NCI-H2196 treated with DMSO at 0.1 percent for 48 hours (cell line): ENCODE measurements around the gene TBC1D4.

Source experiments
- DNase-seq: peaks from one replicate; lab custom pipeline; 2025; ENCODE audit not compliant: unreplicated experiment; lab: John Stamatoyannopoulos, UW

The TBC1D4 gene

GRCh38 chr13:75395066-75395465 lies 86.9 kb downstream of the TBC1D4 start:
- DNase-seq = no peak

- DNase-seq = no peak
These were observed 88.0 kb downstream of the TBC1D4 start for GRCh38 chr13:75393839-75394520.

- no peak for DNase-seq
These were observed 90.4 kb downstream of the TBC1D4 start for GRCh38 chr13:75391432-75392100.

- DNase-seq = no peak
These were observed 91.7 kb downstream of the TBC1D4 start for GRCh38 chr13:75390229-75390628.

- no peak for DNase-seq
These were observed 96.3 kb downstream of the TBC1D4 start for GRCh38 chr13:75385708-75386083.

- no peak for DNase-seq
These were observed 96.9 kb downstream of the TBC1D4 start for GRCh38 chr13:75384879-75385707.

- DNase-seq = no peak
These were observed 98.8 kb downstream of the TBC1D4 start for GRCh38 chr13:75383064-75383715.

GRCh38 chr13:75378301-75378700 lies 103.7 kb downstream of the TBC1D4 start:
- no peak for DNase-seq

GRCh38 chr13:75376792-75377402 lies 105.1 kb downstream of the TBC1D4 start:
- DNase-seq = no peak

GRCh38 chr13:75375329-75375728 lies 106.6 kb downstream of the TBC1D4 start:
- no peak for DNase-seq

- DNase-seq = no peak
These were observed 108.0 kb downstream of the TBC1D4 start for GRCh38 chr13:75373988-75374387.

- no peak for DNase-seq
These were observed 108.8 kb downstream of the TBC1D4 start for GRCh38 chr13:75372923-75373841.

- DNase-seq = no peak
These were observed 109.5 kb downstream of the TBC1D4 start for GRCh38 chr13:75372517-75372916.

GRCh38 chr13:75371203-75371602 lies 110.8 kb downstream of the TBC1D4 start:
- no peak for DNase-seq

GRCh38 chr13:75370774-75371173 lies 111.2 kb downstream of the TBC1D4 start:
- DNase-seq = no peak

GRCh38 chr13:75369981-75370380 lies 112.0 kb downstream of the TBC1D4 start:
- DNase-seq = no peak

GRCh38 chr13:75368167-75368566 lies 113.8 kb downstream of the TBC1D4 start:
- DNase-seq = no peak

- DNase-seq = no peak
These were observed 115.3 kb downstream of the TBC1D4 start for GRCh38 chr13:75366380-75367280.

GRCh38 chr13:75365724-75366173 lies 116.2 kb downstream of the TBC1D4 start:
- DNase-seq = no peak
